ENCODE measurements around the gene AQP1.

AQP1 gene

GRCh38 chr7:30931161-30931928 lies 19.7 kb downstream of the AQP1 start:
- TF ChIP-seq CTCF (IDR thresholded peaks at IDR 0.05; ENCODE audit: low read depth, low read length): no peak; the same call in 1 of the 2 replicates
- DNase-seq (ENCODE audit: extremely low read depth, low read depth): no peak

- no peak for DNase-seq (ENCODE audit: extremely low read depth, low read depth)
- no peak for TF ChIP-seq CTCF (IDR thresholded peaks at IDR 0.05; ENCODE audit: low read depth, low read length)
Observed at GRCh38 chr7:30931929-30932540, 20.4 kb downstream of the AQP1 start.

- TF ChIP-seq CTCF (IDR thresholded peaks at IDR 0.05; ENCODE audit: low read depth, low read length): no peak
- no peak for DNase-seq (ENCODE audit: extremely low read depth, low read depth)
Observed at GRCh38 chr7:30932562-30932961, 20.9 kb downstream of the AQP1 start.

GRCh38 chr7:30933124-30933974 lies 21.7 kb downstream of the AQP1 start:
- TF ChIP-seq CTCF (IDR thresholded peaks at IDR 0.05; ENCODE audit: low read depth, low read length): no peak
- no peak for DNase-seq (ENCODE audit: extremely low read depth, low read depth)

GRCh38 chr7:30934225-30934624 lies 22.6 kb downstream of the AQP1 start:
- TF ChIP-seq CTCF (IDR thresholded peaks at IDR 0.05; ENCODE audit: low read depth, low read length): no peak

GRCh38 chr7:30934732-30935568 lies 23.3 kb downstream of the AQP1 start:
- TF ChIP-seq CTCF (IDR thresholded peaks at IDR 0.05; ENCODE audit: low read depth, low read length): no peak
- no peak for DNase-seq (ENCODE audit: extremely low read depth, low read depth)

More at GRCh38 chr7:30934225-30934624, 22.6 kb downstream of the AQP1 start:
- no peak for DNase-seq (ENCODE audit: extremely low read depth, low read depth)

Measured in AG09319 (cell line).